Measurements from ENCODE around the gene CD207. TPM values are rescaled to one million over a fixed set of nuclear protein-coding genes. Genes with fewer than 3 reads are reported as not detected.
"Not testable (repeated sequence)": the region's sequence is repeated elsewhere in the genome, so short reads cannot be mapped to it uniquely, and the experiment has no call there.

The CD207 gene
- total RNA-seq (2014; rRNA removed; shearing (Covaris generic)) (not detected in 2 replicates), polyA plus RNA-seq (2016; fragmentation: Nextera tagmentation; extraction: Ambion mirVana) (not detected in 2 replicates)

DNA sequence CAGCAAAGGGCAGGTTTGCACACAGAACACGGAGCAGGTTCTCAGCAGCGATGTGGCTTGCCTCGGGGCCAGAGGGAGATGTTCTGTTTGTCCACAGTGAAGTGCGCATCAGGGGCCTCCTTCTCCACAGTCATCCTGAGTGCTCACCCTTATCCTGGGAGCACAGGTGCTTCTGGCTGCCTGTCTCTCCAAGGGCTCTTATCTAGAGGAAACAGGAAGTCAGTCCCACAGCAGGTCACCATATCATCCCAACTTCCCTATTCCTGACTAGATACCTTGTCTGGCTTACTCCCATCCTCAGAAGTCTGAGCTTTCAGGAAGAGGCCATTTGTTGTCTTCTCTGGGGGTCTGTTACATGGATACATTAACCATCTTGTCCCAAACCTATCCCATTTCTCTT, at the start of gene CD207:
Gene CD207 (minus strand): TSS at position 174 of the 400 bp plus-strand sequence. CDS start 40 bp downstream, at position 134.
- DNase-seq, result no peak
- 62 to 67% methylated on average over 4 of the region's 4 CpGs for WGBS, 2 experiments (ENCODE audit: low coverage in 1 of 2, low lambda C conversion rate in 2 of 2, missing lambda C conversion rate in 2 of 2)
- no peaks in the 10 kb centered on the region for H3K9me2 ChIP-seq (ENCODE audit: insufficient read depth)
- H3K4me1 ChIP-seq (ENCODE audit: insufficient read depth), result no peaks in the 10 kb centered on the region
- no peak within 1 kb of the TSS for H3K4me3 ChIP-seq
- TF ChIP-seq EZH2phosphoT487 (IDR thresholded peaks at IDR 0.05; ENCODE audit: insufficient read depth, low read depth) (no peak), EZH2 (IDR thresholded peaks at IDR 0.05; ENCODE audit: insufficient read depth, poor library complexity, severe bottlenecking) (no peak)
- H3K27ac ChIP-seq, result no peak within 1 kb of the TSS
- no peak within 1 kb of the TSS for H2AFZ ChIP-seq
- H3K36me3 ChIP-seq (ENCODE audit: low read depth), result no peaks in the 10 kb centered on the region
- no peaks in the 10 kb centered on the region for H3K79me2 ChIP-seq (ENCODE audit: insufficient read depth)
- H3K9me3 ChIP-seq (ENCODE audit: low read depth), result no peaks in the 10 kb centered on the region
- H3F3A ChIP-seq (ENCODE audit: insufficient read depth), result no peaks in the 10 kb centered on the region
- in situ Hi-C loops (cut with MboI), result no loop called here
- no peak within 1 kb of the TSS for H3K4me2 ChIP-seq (ENCODE audit: unreplicated experiment)
- H3K9ac ChIP-seq, result no peak within 1 kb of the TSS
- H3K27me3 ChIP-seq (replicated peaks; ENCODE audit: insufficient read depth), result peaks cover 29% of the 10 kb centered on the region
- H4K20me1 ChIP-seq (ENCODE audit: insufficient read depth), result no peaks in the 10 kb centered on the region

- DNase-seq; H3K4me2 ChIP-seq (ENCODE audit: unreplicated experiment); H3K9me2 ChIP-seq (ENCODE audit: insufficient read depth); H3F3A ChIP-seq (ENCODE audit: insufficient read depth); H3K4me3 ChIP-seq; H3K79me2 ChIP-seq (ENCODE audit: insufficient read depth); H3K9me3 ChIP-seq (ENCODE audit: low read depth); H3K36me3 ChIP-seq (ENCODE audit: low read depth); H4K20me1 ChIP-seq (ENCODE audit: insufficient read depth); H2AFZ ChIP-seq; H3K27ac ChIP-seq; H3K9ac ChIP-seq; H3K4me1 ChIP-seq (ENCODE audit: insufficient read depth): not testable (repeated sequence)
- H3K27me3 ChIP-seq (replicated peaks; ENCODE audit: insufficient read depth), result peaks cover 56% of the 10 kb centered on the region
- in situ Hi-C loops (cut with MboI), result loop anchor here (10.0 kb wide), 1 partner anchor 66 kb away; no protein-coding TSS in a partner anchor
- WGBS, 2 experiments (ENCODE audit: low coverage in 1 of 2, low lambda C conversion rate in 2 of 2, missing lambda C conversion rate in 2 of 2), result 10 to 21% methylated on average over 3 of the region's 3 CpGs
These were observed 42.9 kb upstream of the CD207 start for GRCh38 chr2:70878543-70878942.

- H3K27me3 ChIP-seq (replicated peaks; ENCODE audit: insufficient read depth), result peaks cover 54% of the 10 kb centered on the region
- H3K9ac ChIP-seq; H4K20me1 ChIP-seq (ENCODE audit: insufficient read depth); H3K4me3 ChIP-seq; DNase-seq; H2AFZ ChIP-seq; H3F3A ChIP-seq (ENCODE audit: insufficient read depth); H3K79me2 ChIP-seq (ENCODE audit: insufficient read depth); H3K36me3 ChIP-seq (ENCODE audit: low read depth); H3K9me2 ChIP-seq (ENCODE audit: insufficient read depth); H3K4me2 ChIP-seq (ENCODE audit: unreplicated experiment); H3K9me3 ChIP-seq (ENCODE audit: low read depth); H3K4me1 ChIP-seq (ENCODE audit: insufficient read depth); H3K27ac ChIP-seq: not testable (repeated sequence)
- 36 to 41% methylated on average over 9 of the region's 9 CpGs for WGBS, 2 experiments (ENCODE audit: low coverage in 1 of 2, low lambda C conversion rate in 2 of 2, missing lambda C conversion rate in 2 of 2)
- in situ Hi-C loops (cut with MboI), result loop anchor here (10.0 kb wide), 1 partner anchor 69 kb away; no protein-coding TSS in a partner anchor
These were observed 40.5 kb upstream of the CD207 start for GRCh38 chr2:70876138-70876537.

DNA sequence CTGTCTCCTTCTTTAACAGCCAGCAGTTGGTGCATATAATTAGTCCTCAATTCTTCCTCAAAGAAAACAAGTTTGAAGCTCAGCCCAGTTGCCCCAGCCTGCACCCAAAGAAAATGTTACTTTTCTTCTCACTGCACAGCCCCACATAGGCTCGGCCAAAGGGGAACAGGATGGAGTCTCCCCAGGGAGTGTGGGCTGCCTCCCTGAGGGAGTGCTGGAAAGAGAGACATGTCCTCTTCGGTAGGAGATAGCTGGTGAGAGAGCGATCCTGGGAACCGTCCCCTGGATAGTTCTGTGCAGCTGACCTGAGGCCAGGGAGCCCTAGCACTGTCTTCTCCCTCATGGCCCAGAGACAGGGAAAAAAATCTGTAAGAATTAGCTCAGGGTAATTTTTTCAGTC, 37.9 kb upstream of the CD207 start:
- Histone ChIP-seq H3K9me2 (ENCODE audit: insufficient read depth) (no peaks in the 10 kb centered on the region), H3K4me1 (ENCODE audit: insufficient read depth) (no peaks in the 10 kb centered on the region), H3K4me2 (ENCODE audit: unreplicated experiment) (no peak overlapping the region), H3K9ac (no peak overlapping the region), H3K4me3 (no peak overlapping the region), H3K79me2 (ENCODE audit: insufficient read depth) (no peaks in the 10 kb centered on the region), H3K36me3 (ENCODE audit: low read depth) (no peaks in the 10 kb centered on the region), H4K20me1 (ENCODE audit: insufficient read depth) (no peaks in the 10 kb centered on the region), H2AFZ (no peak overlapping the region), H3K9me3 (ENCODE audit: low read depth) (no peaks in the 10 kb centered on the region), H3F3A (ENCODE audit: insufficient read depth) (no peaks in the 10 kb centered on the region), H3K27me3 (replicated peaks; ENCODE audit: insufficient read depth) (peaks cover 54% of the 10 kb centered on the region), H3K27ac (no peak overlapping the region)
- 27 to 58% methylated on average over 4 of the region's 4 CpGs for WGBS, 2 experiments (ENCODE audit: low coverage in 1 of 2, low lambda C conversion rate in 2 of 2, missing lambda C conversion rate in 2 of 2)
- TF ChIP-seq EZH2phosphoT487 (IDR thresholded peaks at IDR 0.05; ENCODE audit: insufficient read depth, low read depth), result no peak
- no peak for TF ChIP-seq EZH2 (IDR thresholded peaks at IDR 0.05; ENCODE audit: insufficient read depth, poor library complexity, severe bottlenecking)
- in situ Hi-C loops (cut with MboI), result loop anchor here (10.0 kb wide), 1 partner anchor 71 kb away; no protein-coding TSS in a partner anchor
- no peak for DNase-seq
